ENCODE results near the gene ARHGAP31. TPM values are rescaled to one million over a fixed set of nuclear protein-coding genes. Genes with fewer than 3 reads are reported as not detected.

Gene ARHGAP31
- total RNA-seq, 2 donors from 2014 or later: 5.7 to 7.9 TPM

- no peak overlapping the region for H3K27ac ChIP-seq
Observed at GRCh38 chr3:119340446-119340845, 46.3 kb downstream of the ARHGAP31 start.

GRCh38 chr3:119342176-119342575 lies 48.0 kb downstream of the ARHGAP31 start:
- Histone ChIP-seq H3K9me3 (no peaks in the 10 kb centered on the region), H3K27ac (no peak overlapping the region), H3K4me1 (no peaks in the 10 kb centered on the region), H3K4me3 (no peak overlapping the region), H3K27me3 (no peaks in the 10 kb centered on the region), H3K36me3 (replicated peaks in 1 of 2; ENCODE audit: insufficient read depth in 1 of 2, low read depth in 2 of 2) (no peaks in the 10 kb centered on the region)
- intact Hi-C loops (cut with DNase I): no loop called here
- DNase-seq (no peak), ATAC-seq (no peak)
- WGBS, 2 donors: 81 to 94% methylated on average over 1 of the region's 1 CpG
- TF ChIP-seq CTCF (IDR thresholded peaks at IDR 0.05) (no peak), POLR2A (IDR thresholded peaks at IDR 0.05) (no peak)

More at GRCh38 chr3:119340446-119340845, 46.3 kb downstream of the ARHGAP31 start:
- no peaks in the 10 kb centered on the region for H3K4me1 ChIP-seq
- H3K4me3 ChIP-seq: no peak overlapping the region
- H3K27me3 ChIP-seq: no peaks in the 10 kb centered on the region
- no peaks in the 10 kb centered on the region for H3K9me3 ChIP-seq
- 64 to 71% methylated on average over 5 of the region's 5 CpGs for WGBS, 2 donors
- H3K36me3 ChIP-seq (replicated peaks in 1 of 2; ENCODE audit: insufficient read depth in 1 of 2, low read depth in 2 of 2): no peaks in the 10 kb centered on the region
- ATAC-seq: no peak
- TF ChIP-seq CTCF (IDR thresholded peaks at IDR 0.05): no peak
- no peak for TF ChIP-seq POLR2A (IDR thresholded peaks at IDR 0.05)
- intact Hi-C loops (cut with DNase I): no loop called here
- no peak for DNase-seq

DNA sequence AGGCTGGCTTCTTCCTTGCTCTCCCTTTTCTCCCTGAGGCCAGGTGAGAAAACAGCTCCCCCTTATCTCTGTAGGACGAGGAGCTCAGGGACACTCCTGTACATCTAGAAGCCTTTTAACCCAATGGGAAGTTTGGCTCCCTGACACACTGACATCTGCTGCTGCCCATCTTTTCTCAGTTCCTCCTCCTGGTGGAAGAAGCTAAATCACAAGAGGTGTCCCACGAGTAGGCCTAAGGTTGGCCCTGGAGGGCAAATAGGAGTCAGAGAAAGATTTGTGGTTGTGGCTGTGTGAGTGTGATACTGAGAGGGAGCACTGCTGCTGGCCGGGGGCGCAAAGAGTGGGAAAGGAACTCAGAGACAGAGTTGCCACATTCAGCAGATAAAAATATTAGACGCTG lies 49.5 kb downstream of the ARHGAP31 start:
- no peak for TF ChIP-seq POLR2A (IDR thresholded peaks at IDR 0.05)
- intact Hi-C loops (cut with DNase I): no loop called here
- H3K4me1 ChIP-seq: no peaks in the 10 kb centered on the region
- WGBS, 2 donors: 71 to 78% methylated on average over 5 of the region's 5 CpGs
- no peak overlapping the region for H3K4me3 ChIP-seq
- ATAC-seq: no peak
- no peaks in the 10 kb centered on the region for H3K27me3 ChIP-seq
- H3K36me3 ChIP-seq (replicated peaks in 1 of 2; ENCODE audit: insufficient read depth in 1 of 2, low read depth in 2 of 2): no peaks in the 10 kb centered on the region
- no peak overlapping the region for H3K27ac ChIP-seq
- no peaks in the 10 kb centered on the region for H3K9me3 ChIP-seq
- DNase-seq: no peak

DNA sequence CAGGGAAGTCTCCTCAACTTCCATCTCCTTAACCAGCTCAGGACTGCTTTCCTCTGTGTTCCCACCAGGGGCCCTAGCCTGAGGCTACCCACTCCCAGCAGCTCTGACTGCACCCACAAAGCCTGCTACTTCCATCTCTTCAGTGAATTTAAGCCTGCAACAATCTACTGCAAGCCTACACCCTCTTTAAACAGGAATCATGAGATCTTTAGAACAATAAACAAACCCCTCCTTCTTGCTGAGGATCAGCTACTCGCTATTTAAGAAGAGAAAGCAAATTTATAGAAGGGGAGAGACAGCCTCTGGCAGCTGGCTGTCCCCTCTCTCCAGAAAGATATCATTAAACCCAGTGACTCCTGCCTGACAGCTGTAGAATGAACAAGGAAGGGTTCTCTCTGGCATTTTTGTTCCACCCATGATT lies 51.9 kb downstream of the ARHGAP31 start:
- Histone ChIP-seq H3K4me3 (no peak overlapping the region), H3K27ac (no peak overlapping the region), H3K36me3 (replicated peaks in 1 of 2; ENCODE audit: insufficient read depth in 1 of 2, low read depth in 2 of 2) (no peaks in the 10 kb centered on the region), H3K27me3 (no peaks in the 10 kb centered on the region), H3K9me3 (no peaks in the 10 kb centered on the region), H3K4me1 (no peaks in the 10 kb centered on the region)
- DNase-seq: no peak
- no peak for TF ChIP-seq POLR2A (IDR thresholded peaks at IDR 0.05)
- TF ChIP-seq CTCF (IDR thresholded peaks at IDR 0.05): no peak
- no peak for ATAC-seq
- intact Hi-C loops (cut with DNase I): no loop called here
- 56 to 65% methylated on average over 1 of the region's 1 CpG for WGBS, 2 donors

DNA sequence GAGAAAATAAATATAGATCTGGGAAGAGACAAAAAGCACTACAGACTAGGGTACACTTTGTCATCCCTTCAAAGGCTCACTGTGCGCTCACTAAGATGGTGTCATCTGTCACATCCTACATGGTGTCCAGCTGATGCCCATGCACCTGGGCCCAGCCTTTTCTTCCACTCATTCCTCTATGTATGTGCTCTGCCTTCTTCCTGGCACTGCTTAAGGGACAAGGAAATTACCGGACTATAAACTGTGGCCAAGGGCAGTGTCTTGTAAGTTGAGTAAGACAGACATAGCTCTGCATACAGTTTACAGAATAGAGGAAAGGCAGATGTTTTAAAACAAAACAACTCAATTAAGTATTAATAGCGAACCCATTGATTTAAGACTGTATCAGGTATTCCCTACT lies 52.9 kb downstream of the ARHGAP31 start:
- Histone ChIP-seq H3K27me3 (no peaks in the 10 kb centered on the region), H3K27ac (no peak overlapping the region), H3K9me3 (no peaks in the 10 kb centered on the region), H3K4me1 (no peaks in the 10 kb centered on the region), H3K36me3 (replicated peaks in 1 of 2; ENCODE audit: insufficient read depth in 1 of 2, low read depth in 2 of 2) (no peaks in the 10 kb centered on the region), H3K4me3 (no peak overlapping the region)
- DNase-seq (no peak), ATAC-seq (no peak)
- intact Hi-C loops (cut with DNase I): no loop called here
- WGBS, 2 donors: 89 to 90% methylated on average over 3 of the region's 3 CpGs
- TF ChIP-seq CTCF (IDR thresholded peaks at IDR 0.05) (no peak), POLR2A (IDR thresholded peaks at IDR 0.05) (no peak)
